Neural progenitor cell (in vitro differentiated cells): ENCODE results near the gene CALY.

Source experiments
- CTCF ChIP-seq: fragments of 200-600 bp; sonication (generic); IDR thresholded peaks from 2 replicates; pipeline ENCODE4 v1.5.1; 2017; ENCODE audit warnings: antibody characterized with exemption, mild to moderate bottlenecking
- EZH2 ChIP-seq: fragments of 200-600 bp; sonication (generic); IDR thresholded peaks from 2 replicates; pipeline ENCODE4 v1.6.1; 2017; ENCODE audit warnings: antibody characterized with exemption, mild to moderate bottlenecking, moderate library complexity
- EZH2phosphoT487 ChIP-seq: fragments of 200-600 bp; sonication (generic); IDR thresholded peaks from 2 replicates; pipeline ENCODE4 v1.6.1; 2017; ENCODE audit warnings: antibody characterized with exemption

DNA sequence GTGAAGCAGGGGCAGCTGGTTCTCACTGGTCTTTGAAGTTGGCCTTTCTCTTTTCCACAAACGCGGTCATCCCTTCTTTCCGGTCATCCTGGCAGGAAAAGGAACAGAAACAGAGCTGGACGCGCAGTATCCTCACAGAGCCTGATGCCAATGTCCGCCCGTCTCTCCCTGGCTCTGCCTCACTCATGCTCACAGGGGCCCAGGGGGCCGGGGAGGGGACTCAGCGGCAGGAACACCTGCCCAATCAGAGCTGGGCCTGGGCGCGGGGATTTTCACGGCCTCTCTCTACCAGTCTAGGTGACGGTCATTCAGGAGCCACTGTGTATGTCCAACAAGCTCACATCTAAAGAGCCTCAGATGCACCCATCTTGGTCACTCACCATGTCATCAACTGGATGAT is 26.1 kb upstream of the CALY start:
- TF ChIP-seq CTCF (no peak), EZH2 (no peak), EZH2phosphoT487 (no peak)
